B cell (primary cell): ENCODE measurements around the gene WDFY4. TPM values are rescaled to one million over a fixed set of nuclear protein-coding genes. Genes with fewer than 3 reads are reported as not detected.

Experiments used
- ATAC-seq: fragments of 200-7000 bp; cut with Tn5 transposase; one replicate; pipeline ENCODE4 v1.10.0; 2021; ENCODE audit warnings: low read depth, mild to moderate bottlenecking, moderate number of reproducible peaks, moderate library complexity
- CTCF ChIA-PET: fragments of 350-600 bp; sonication (Branson Sonifier 250); formaldehyde crosslinking; loops from one replicate; lab custom pipeline; 2021; ENCODE audit warnings: antibody characterized with exemption, inconsistent platforms; lab: Charles Lee
- POLR2A ChIA-PET: fragments of 350-600 bp; sonication (Branson Sonifier 250); formaldehyde crosslinking; loops from one replicate; lab custom pipeline; 2021; ENCODE audit warnings: antibody characterized with exemption; lab: Charles Lee
- DNase-seq: peaks from one replicate; pipeline ENCODE4 v3.0.0; 2013
- H2AFZ ChIP-seq: 2 replicates; pipeline ENCODE4 v1.6.1; 2012; ENCODE audit warnings: mild to moderate bottlenecking, low read depth, low read length; ENCODE audit not compliant: insufficient read depth, poor library complexity, severe bottlenecking
- H3K27ac ChIP-seq, 2 donors: 1 replicate in 1 of 2; 2 replicates in 1 of 2; pipeline ENCODE4 v1.5.1; 2012 to 2013; ENCODE audit warnings: low read length in 2 of 2, mild to moderate bottlenecking in 2 of 2, moderate library complexity in 1 of 2
- H3K27me3 ChIP-seq, 4 experiments: fragments of 200-600 bp in 1 of 4; sonication (generic) in 1 of 4; replicated peaks in 1 of 4; 1 replicate in 2 of 4; 2 replicates in 2 of 4; pipeline versions ENCODE4 v1.6.1 to v1.7.0; 2013 to 2016; ENCODE audit warnings: low read length in 3 of 4, mild to moderate bottlenecking in 2 of 4, mixed read lengths in 1 of 4, moderate library complexity in 1 of 4; ENCODE audit not compliant: insufficient read depth in 4 of 4, control insufficient read depth in 3 of 4; ENCODE audit errors: control extremely low read depth in 1 of 4
- H3K36me3 ChIP-seq, 2 experiments: replicated peaks in 1 of 2; 1 replicate in 1 of 2; 2 replicates in 1 of 2; pipeline versions ENCODE4 v1.6.1 to v1.7.1; 2013; ENCODE audit warnings: low read length in 1 of 2; ENCODE audit not compliant: insufficient read depth in 2 of 2, control insufficient read depth in 1 of 2; ENCODE audit errors: control extremely low read depth in 1 of 2, extremely low read depth in 1 of 2
- H3K4me1 ChIP-seq, 2 donors: fragments of 200-600 bp in 1 of 2; sonication (generic) in 1 of 2; 1 replicate in 1 of 2; 2 replicates in 1 of 2; pipeline versions ENCODE4 v1.5.1 to v1.6.1; 2013 to 2017; ENCODE audit warnings: low read length in 2 of 2; ENCODE audit not compliant: control insufficient read depth in 2 of 2, insufficient read depth in 2 of 2
- H3K4me2 ChIP-seq: replicated peaks from 2 replicates; pipeline ENCODE3; 2012; ENCODE audit warnings: mild to moderate bottlenecking, low read depth, low read length; ENCODE audit not compliant: poor library complexity, severe bottlenecking
- H3K4me3 ChIP-seq, 5 experiments: fragments of 200-600 bp in 1 of 5; sonication (generic) in 1 of 5; 1 replicate in 3 of 5; 2 replicates in 2 of 5; pipeline versions ENCODE4 v1.5.1 to v1.7.0; 2011 to 2016; ENCODE audit warnings: low read length in 4 of 5, mild to moderate bottlenecking in 4 of 5, low read depth in 2 of 5, control low read depth in 1 of 5, moderate library complexity in 1 of 5; ENCODE audit not compliant: insufficient read depth in 1 of 5; ENCODE audit errors: control extremely low read depth in 1 of 5, extremely low read depth in 1 of 5
- H3K79me2 ChIP-seq: fragments of 200-600 bp; sonication (generic); one replicate; pipeline ENCODE4 v1.6.0; 2016; ENCODE audit warnings: low read length; ENCODE audit not compliant: control insufficient read depth, insufficient read depth
- H3K9ac ChIP-seq: fragments of 200-600 bp; sonication (generic); 2 replicates; pipeline ENCODE4 v1.6.1; 2017; ENCODE audit warnings: mild to moderate bottlenecking, low read length, moderate library complexity
- H3K9me3 ChIP-seq, 3 donors: one replicate each; pipeline versions ENCODE4 v1.6.1 to v1.7.1; 2013; ENCODE audit warnings: low read length in 2 of 3; ENCODE audit not compliant: control insufficient read depth in 2 of 3, insufficient read depth in 1 of 3; ENCODE audit errors: control extremely low read depth in 1 of 3
- H4K20me1 ChIP-seq: 2 replicates; pipeline ENCODE4 v1.6.0; 2012; ENCODE audit warnings: mild to moderate bottlenecking, low read length; ENCODE audit not compliant: insufficient read depth, control insufficient read depth, poor library complexity, severe bottlenecking
- H3K27ac Mint-ChIP-seq: one replicate; pipeline ENCODE4 v1.8.0; 2021; ENCODE audit warnings: mixed read lengths
- H3K27me3 Mint-ChIP-seq: one replicate; pipeline ENCODE4 v1.8.0; 2021; ENCODE audit warnings: mixed read lengths
- H3K4me1 Mint-ChIP-seq: one replicate; pipeline ENCODE4 v1.8.0; 2021; ENCODE audit warnings: mixed read lengths
- H3K4me3 Mint-ChIP-seq: one replicate; pipeline ENCODE4 v1.8.0; 2021; ENCODE audit warnings: mixed read lengths
- H3K9me3 Mint-ChIP-seq: one replicate; pipeline ENCODE4 v1.8.0; 2022; ENCODE audit warnings: mixed read lengths; ENCODE audit not compliant: insufficient read depth
- EZH2 ChIP-seq: IDR thresholded peaks from 2 replicates; pipeline ENCODE4 v1.6.1; 2012; ENCODE audit warnings: borderline replicate concordance, low read depth, mild to moderate bottlenecking, moderate library complexity, low read length; ENCODE audit not compliant: insufficient read depth, poor library complexity, severe bottlenecking
- WGBS: methylation state at CpG from one replicate; pipeline ENCODE4 v1.1.5; 2013; ENCODE audit warnings: missing lambda C conversion rate; ENCODE audit not compliant: insufficient coverage; 5-methylcytosine and 5-hydroxymethylcytosine counted together
- intact Hi-C: fragments of 100-400 bp; cut with micrococcal nuclease; formaldehyde crosslinking; loops from one replicate; pipeline ENCODE4 v1.10.0; 2022
- polyA plus RNA-seq: library from polyadenylated mRNA; depleted of rRNA; stranded (reverse); fragments of >200 nt; gene quantifications from 2 replicates; pipeline ENCODE4 v1.2.3, GENCODE V29; 2012
- total RNA-seq, 2 donors: library from RNA; stranded (reverse); fragments of 120-200 nt in 1 of 2; gene quantifications; 1 replicate in 1 of 2; 2 replicates in 1 of 2; pipeline versions ENCODE4 v1.2.3 to v1.2.4, GENCODE V29; 2013 to 2022
- TF ChIP-seq, protein P1 (sequence below): fragments of 200-600 bp; IDR thresholded peaks from one replicate; pipeline ENCODE4 v1.8.0; 2022; ENCODE audit warnings: antibody characterized with exemption, mild to moderate bottlenecking

WDFY4 gene
- total and polyA plus RNA-seq, 2 donors (not counting 1 experiment from before 2014, with no cell fraction given), result 262 to 560 TPM

GRCh38 chr10:48985621-48986158 is 301.0 kb downstream of the WDFY4 start:
- Histone ChIP-seq H3K9me3 (no peaks in the 10 kb centered on the region), H3K27me3 (no peaks in the 10 kb centered on the region), H2AFZ (no peak overlapping the region), H3K4me3 (no peak overlapping the region), H3K9ac (no peak overlapping the region), H3K79me2 (no peaks in the 10 kb centered on the region), H3K27ac (no peak overlapping the region), H3K36me3 (peaks cover 9 to 42% of the 10 kb centered on the region in 2 experiments), H3K4me1 (no peaks in the 10 kb centered on the region), H4K20me1 (peaks cover 14% of the 10 kb centered on the region), H3K4me2 (no peak overlapping the region)
- H3K4me3 Mint-ChIP-seq, result no peak overlapping the region
- DNase-seq (no peak), ATAC-seq (no peak)
- WGBS, result 95% methylated on average over 6 of the region's 7 CpGs
- no peak for TF ChIP-seq EZH2
- TF ChIP-seq, protein P1, sequence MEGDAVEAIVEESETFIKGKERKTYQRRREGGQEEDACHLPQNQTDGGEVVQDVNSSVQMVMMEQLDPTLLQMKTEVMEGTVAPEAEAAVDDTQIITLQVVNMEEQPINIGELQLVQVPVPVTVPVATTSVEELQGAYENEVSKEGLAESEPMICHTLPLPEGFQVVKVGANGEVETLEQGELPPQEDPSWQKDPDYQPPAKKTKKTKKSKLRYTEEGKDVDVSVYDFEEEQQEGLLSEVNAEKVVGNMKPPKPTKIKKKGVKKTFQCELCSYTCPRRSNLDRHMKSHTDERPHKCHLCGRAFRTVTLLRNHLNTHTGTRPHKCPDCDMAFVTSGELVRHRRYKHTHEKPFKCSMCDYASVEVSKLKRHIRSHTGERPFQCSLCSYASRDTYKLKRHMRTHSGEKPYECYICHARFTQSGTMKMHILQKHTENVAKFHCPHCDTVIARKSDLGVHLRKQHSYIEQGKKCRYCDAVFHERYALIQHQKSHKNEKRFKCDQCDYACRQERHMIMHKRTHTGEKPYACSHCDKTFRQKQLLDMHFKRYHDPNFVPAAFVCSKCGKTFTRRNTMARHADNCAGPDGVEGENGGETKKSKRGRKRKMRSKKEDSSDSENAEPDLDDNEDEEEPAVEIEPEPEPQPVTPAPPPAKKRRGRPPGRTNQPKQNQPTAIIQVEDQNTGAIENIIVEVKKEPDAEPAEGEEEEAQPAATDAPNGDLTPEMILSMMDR, result no peak
- no peaks in the 10 kb centered on the region for H3K27me3 Mint-ChIP-seq
- intact Hi-C loops, result no loop called here
- peaks cover 1% of the 10 kb centered on the region for H3K4me1 Mint-ChIP-seq
- no peaks in the 10 kb centered on the region for H3K9me3 Mint-ChIP-seq
- H3K27ac Mint-ChIP-seq, result no peak overlapping the region
- ChIA-PET POLR2A (no interaction called here), CTCF (interaction anchor here (1.8 kb wide), 1 partner anchor 526 kb away, joined by 8 read pairs; no protein-coding TSS in a partner anchor)

GRCh38 chr10:48990226-48990625 is 305.6 kb downstream of the WDFY4 start:
- no peak for DNase-seq
- Histone ChIP-seq H3K4me1 (no peaks in the 10 kb centered on the region), H3K79me2 (no peaks in the 10 kb centered on the region), H3K27ac (no peak overlapping the region), H2AFZ (no peak overlapping the region), H3K4me3 (no peak overlapping the region), H4K20me1 (no peaks in the 10 kb centered on the region), H3K27me3 (no peaks in the 10 kb centered on the region), H3K9ac (no peak overlapping the region), H3K4me2 (no peak overlapping the region), H3K9me3 (no peaks in the 10 kb centered on the region), H3K36me3 (no peaks in the 10 kb centered on the region)
- H3K4me1 Mint-ChIP-seq, result no peaks in the 10 kb centered on the region
- WGBS, result no CpG with 5 or more reads among the region's 1 CpG
- CTCF ChIA-PET, result interaction anchor here (1.0 kb wide), 1 partner anchor 10 kb away, joined by 5 read pairs; no protein-coding TSS in a partner anchor
- H3K27ac Mint-ChIP-seq, result no peak overlapping the region
- no peak for ATAC-seq
- no peak for TF ChIP-seq EZH2
- TF ChIP-seq, protein P1, result no peak
- intact Hi-C loops, result no loop called here
- no peaks in the 10 kb centered on the region for H3K9me3 Mint-ChIP-seq
- POLR2A ChIA-PET, result no interaction called here
- no peak overlapping the region for H3K4me3 Mint-ChIP-seq
- no peaks in the 10 kb centered on the region for H3K27me3 Mint-ChIP-seq
